ENCODE data around the gene SLC25A23.
A peak's percentile ranks its signal among the peaks of the same experiment; 100 is the strongest.

SLC25A23 gene

GRCh38 chr19:6427131-6427530 lies 32.5 kb downstream of the SLC25A23 start:
- Histone ChIP-seq H3F3A (ENCODE audit: low read depth) (no peaks in the 10 kb centered on the region), H3K4me1 (ENCODE audit: insufficient read depth, low read length, poor library complexity, severe bottlenecking) (peaks cover 24% of the 10 kb centered on the region), H3K9me2 (replicated peaks; ENCODE audit: low read depth, low read length) (no peaks in the 10 kb centered on the region), H3K36me3 (ENCODE audit: insufficient read depth, low read length) (no peaks in the 10 kb centered on the region), H3K27me3 (ENCODE audit: insufficient read depth, low read length, poor library complexity, severe bottlenecking) (no peaks in the 10 kb centered on the region), H2AFZ (ENCODE audit: low read length) (no peak overlapping the region), H3K4me2 (ENCODE audit: low read depth, low read length, poor library complexity, severe bottlenecking) (no peak overlapping the region), H3K4me3 (ENCODE audit: low read length, poor library complexity, severe bottlenecking) (no peak overlapping the region), H3K9me3 (ENCODE audit: insufficient read depth, low read depth, low read length) (no peaks in the 10 kb centered on the region), H3K79me2 (ENCODE audit: insufficient read depth, low read length) (peaks cover 25% of the 10 kb centered on the region), H4K20me1 (ENCODE audit: insufficient read depth, low read length, poor library complexity, severe bottlenecking) (peaks cover 20% of the 10 kb centered on the region), H3K9ac (ENCODE audit: low read depth, low read length, poor library complexity, severe bottlenecking) (no peak overlapping the region)
- no peak for TF ChIP-seq EZH2phosphoT487 (IDR thresholded peaks at IDR 0.05; ENCODE audit: borderline replicate concordance)
- no peak for TF ChIP-seq CTCF (conservative IDR thresholded peaks at IDR 0.05; ENCODE audit: low read length)

- Histone ChIP-seq H3K4me2 (ENCODE audit: low read depth, low read length, poor library complexity, severe bottlenecking) (peak overlapping the region; percentile 76), H3K4me3 (ENCODE audit: low read length, poor library complexity, severe bottlenecking) (peak overlapping the region; percentile 63), H4K20me1 (ENCODE audit: insufficient read depth, low read length, poor library complexity, severe bottlenecking) (peaks cover 31% of the 10 kb centered on the region), H3K36me3 (ENCODE audit: insufficient read depth, low read length) (peaks cover 6% of the 10 kb centered on the region; the same call in 1 of the 2 replicates), H3K79me2 (ENCODE audit: insufficient read depth, low read length) (peaks cover 36% of the 10 kb centered on the region), H3K9me3 (ENCODE audit: insufficient read depth, low read depth, low read length) (no peaks in the 10 kb centered on the region), H3K4me1 (ENCODE audit: insufficient read depth, low read length, poor library complexity, severe bottlenecking) (peaks cover 30% of the 10 kb centered on the region), H3K27me3 (ENCODE audit: insufficient read depth, low read length, poor library complexity, severe bottlenecking) (no peaks in the 10 kb centered on the region), H2AFZ (ENCODE audit: low read length) (peak overlapping the region; percentile 78), H3K9me2 (replicated peaks; ENCODE audit: low read depth, low read length) (no peaks in the 10 kb centered on the region), H3K9ac (ENCODE audit: low read depth, low read length, poor library complexity, severe bottlenecking) (peak overlapping the region; percentile 76), H3F3A (ENCODE audit: low read depth) (no peaks in the 10 kb centered on the region)
- TF ChIP-seq CTCF (conservative IDR thresholded peaks at IDR 0.05; ENCODE audit: low read length) = peak; percentile 73
- TF ChIP-seq EZH2phosphoT487 (IDR thresholded peaks at IDR 0.05; ENCODE audit: borderline replicate concordance) = no peak
These were observed 33.6 kb downstream of the SLC25A23 start for GRCh38 chr19:6425732-6426620.

GRCh38 chr19:6424939-6425731 lies 34.5 kb downstream of the SLC25A23 start:
- Histone ChIP-seq H3F3A (ENCODE audit: low read depth) (no peaks in the 10 kb centered on the region), H3K9ac (ENCODE audit: low read depth, low read length, poor library complexity, severe bottlenecking) (peak overlapping the region; percentile 76), H3K9me2 (replicated peaks; ENCODE audit: low read depth, low read length) (no peaks in the 10 kb centered on the region), H3K4me2 (ENCODE audit: low read depth, low read length, poor library complexity, severe bottlenecking) (peak overlapping the region; percentile 76), H3K79me2 (ENCODE audit: insufficient read depth, low read length) (peaks cover 44% of the 10 kb centered on the region), H4K20me1 (ENCODE audit: insufficient read depth, low read length, poor library complexity, severe bottlenecking) (peaks cover 40% of the 10 kb centered on the region), H3K4me1 (ENCODE audit: insufficient read depth, low read length, poor library complexity, severe bottlenecking) (peaks cover 30% of the 10 kb centered on the region), H2AFZ (ENCODE audit: low read length) (peak overlapping the region; percentile 78), H3K27me3 (ENCODE audit: insufficient read depth, low read length, poor library complexity, severe bottlenecking) (no peaks in the 10 kb centered on the region), H3K4me3 (ENCODE audit: low read length, poor library complexity, severe bottlenecking) (peak overlapping the region; percentile 63), H3K9me3 (ENCODE audit: insufficient read depth, low read depth, low read length) (no peaks in the 10 kb centered on the region), H3K36me3 (ENCODE audit: insufficient read depth, low read length) (peaks cover 14% of the 10 kb centered on the region; the same call in 1 of the 2 replicates)
- TF ChIP-seq EZH2phosphoT487 (IDR thresholded peaks at IDR 0.05; ENCODE audit: borderline replicate concordance) = no peak
- no peak for TF ChIP-seq CTCF (conservative IDR thresholded peaks at IDR 0.05; ENCODE audit: low read length)
